ENCODE data around the gene DNAJC21.
"Not testable (repeated sequence)": the region's sequence is repeated elsewhere in the genome, so short reads cannot be mapped to it uniquely, and the experiment has no call there.

The DNAJC21 gene

DNA sequence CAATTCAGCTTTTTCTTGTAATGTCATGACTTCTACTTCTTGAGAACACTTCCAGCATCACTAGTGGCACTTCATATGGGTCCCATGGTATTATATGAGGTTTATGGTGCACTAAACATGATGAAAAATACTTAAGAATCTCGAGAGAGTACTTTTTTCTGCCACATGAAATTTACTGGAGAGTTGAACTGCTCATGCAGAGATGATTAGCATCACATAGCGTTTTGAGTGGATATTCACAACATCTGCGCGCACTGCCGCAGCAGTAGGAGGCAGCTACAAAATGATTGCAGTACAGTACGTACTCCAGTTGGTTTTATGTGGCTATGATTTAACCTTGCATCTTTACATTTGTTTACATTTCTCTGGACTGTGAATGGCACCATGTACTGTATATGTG lies 28.7 kb upstream of the DNAJC21 start:
- Histone ChIP-seq H3K4me3 (ENCODE audit: low read depth in 1 of 2, low read length in 2 of 2) (no peak overlapping the region), H3K27me3 (ENCODE audit: control insufficient read depth in 1 of 2, insufficient read depth in 2 of 2, low read length in 2 of 2) (no peaks in the 10 kb centered on the region), H3K36me3 (ENCODE audit: insufficient read depth, low read length) (no peaks in the 10 kb centered on the region), H3K4me1 (ENCODE audit: insufficient read depth, low read length) (no peaks in the 10 kb centered on the region), H3K9me3 (ENCODE audit: low read length) (no peaks in the 10 kb centered on the region), H3K9ac (ENCODE audit: low read length) (no peak overlapping the region), H3K27ac (ENCODE audit: low read depth, low read length) (no peak overlapping the region)

DNA sequence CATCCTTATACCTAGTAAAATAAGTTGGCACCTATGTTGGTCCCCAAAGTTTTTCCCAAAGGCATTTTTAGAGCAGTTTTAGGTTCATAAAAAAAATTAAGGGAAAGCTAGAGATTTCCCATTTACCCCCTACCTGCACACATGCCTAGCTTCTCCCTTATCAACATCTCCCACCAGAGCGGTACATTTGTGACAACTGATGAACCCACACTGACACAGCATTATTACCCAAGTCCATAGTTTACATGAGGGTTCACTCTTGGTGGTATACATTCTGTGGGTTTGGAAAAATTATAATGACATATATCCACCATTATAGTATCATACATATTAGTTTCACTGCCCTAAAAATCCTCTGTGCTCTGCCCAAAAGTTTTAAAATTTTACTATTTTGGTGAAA lies 26.1 kb upstream of the DNAJC21 start:
- no peaks in the 10 kb centered on the region for H3K4me1 ChIP-seq (ENCODE audit: insufficient read depth, low read length)
- H3K4me3 ChIP-seq (ENCODE audit: low read depth in 1 of 2, low read length in 2 of 2) = no peak overlapping the region
- no peak overlapping the region for H3K27ac ChIP-seq (ENCODE audit: low read depth, low read length)
- peaks cover 7% of the 10 kb centered on the region for H3K36me3 ChIP-seq (ENCODE audit: insufficient read depth, low read length)
- no peaks in the 10 kb centered on the region for H3K27me3 ChIP-seq (ENCODE audit: control insufficient read depth in 1 of 2, insufficient read depth in 2 of 2, low read length in 2 of 2)
- no peaks in the 10 kb centered on the region for H3K9me3 ChIP-seq (ENCODE audit: low read length)
- no peak overlapping the region for H3K9ac ChIP-seq (ENCODE audit: low read length)

DNA sequence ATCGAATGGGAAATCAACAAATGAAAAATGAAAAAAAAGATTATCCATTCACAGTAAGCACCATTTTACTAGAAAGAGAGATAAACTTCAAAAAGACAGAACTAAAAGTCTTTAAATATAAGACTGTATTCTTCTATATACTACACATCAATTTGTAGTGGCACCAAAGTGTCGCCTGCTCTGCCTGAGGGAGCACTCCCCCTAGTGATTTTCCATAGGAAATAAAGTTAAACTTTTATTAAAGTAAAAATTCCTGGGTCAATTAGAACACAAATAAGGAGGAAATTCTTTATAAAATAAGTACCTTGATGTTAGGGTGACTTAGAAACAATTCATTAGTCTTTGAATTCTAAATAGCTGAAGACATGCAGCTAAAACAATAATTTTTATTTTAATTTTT lies 23.8 kb upstream of the DNAJC21 start:
- Histone ChIP-seq H3K36me3 (ENCODE audit: insufficient read depth, low read length) (peaks cover 15% of the 10 kb centered on the region), H3K27me3 (ENCODE audit: control insufficient read depth in 1 of 2, insufficient read depth in 2 of 2, low read length in 2 of 2) (no peaks in the 10 kb centered on the region)

DNA sequence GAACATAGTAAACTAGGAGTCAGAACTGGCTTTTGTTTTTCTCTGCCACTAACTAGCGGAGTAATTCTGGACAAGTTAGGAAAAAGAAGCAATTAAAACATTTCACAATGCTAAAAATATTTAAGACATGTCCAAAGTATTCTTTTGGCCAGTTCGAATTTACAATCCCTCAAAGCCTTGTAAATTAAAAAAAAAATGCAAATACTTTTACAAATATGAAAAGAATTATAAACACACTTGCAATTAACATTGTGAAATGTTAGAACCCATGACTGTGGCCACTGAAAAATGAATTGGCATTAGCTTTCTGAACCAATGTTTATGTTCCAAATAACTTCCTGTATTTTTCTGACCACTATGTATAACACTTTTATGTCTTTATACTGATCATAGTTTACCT lies 16.3 kb upstream of the DNAJC21 start:
- no peaks in the 10 kb centered on the region for H3K9me3 ChIP-seq (ENCODE audit: low read length)
- peaks cover 27% of the 10 kb centered on the region for H3K36me3 ChIP-seq (ENCODE audit: insufficient read depth, low read length)
- no peak overlapping the region for H3K4me3 ChIP-seq (ENCODE audit: low read depth in 1 of 2, low read length in 2 of 2)
- H3K9ac ChIP-seq (ENCODE audit: low read length) = no peak overlapping the region
- H3K27me3 ChIP-seq (ENCODE audit: control insufficient read depth in 1 of 2, insufficient read depth in 2 of 2, low read length in 2 of 2) = no peaks in the 10 kb centered on the region
- no peak overlapping the region for H3K27ac ChIP-seq (ENCODE audit: low read depth, low read length)
- peaks cover 26% of the 10 kb centered on the region for H3K4me1 ChIP-seq (ENCODE audit: insufficient read depth, low read length)

More for the DNA sequence above, 23.8 kb upstream of the DNAJC21 start:
- Histone ChIP-seq H3K4me1 (ENCODE audit: insufficient read depth, low read length) (no peaks in the 10 kb centered on the region), H3K27ac (ENCODE audit: low read depth, low read length) (no peak overlapping the region), H3K9me3 (ENCODE audit: low read length) (no peaks in the 10 kb centered on the region), H3K4me3 (ENCODE audit: low read depth in 1 of 2, low read length in 2 of 2) (no peak overlapping the region), H3K9ac (ENCODE audit: low read length) (no peak overlapping the region)

DNA sequence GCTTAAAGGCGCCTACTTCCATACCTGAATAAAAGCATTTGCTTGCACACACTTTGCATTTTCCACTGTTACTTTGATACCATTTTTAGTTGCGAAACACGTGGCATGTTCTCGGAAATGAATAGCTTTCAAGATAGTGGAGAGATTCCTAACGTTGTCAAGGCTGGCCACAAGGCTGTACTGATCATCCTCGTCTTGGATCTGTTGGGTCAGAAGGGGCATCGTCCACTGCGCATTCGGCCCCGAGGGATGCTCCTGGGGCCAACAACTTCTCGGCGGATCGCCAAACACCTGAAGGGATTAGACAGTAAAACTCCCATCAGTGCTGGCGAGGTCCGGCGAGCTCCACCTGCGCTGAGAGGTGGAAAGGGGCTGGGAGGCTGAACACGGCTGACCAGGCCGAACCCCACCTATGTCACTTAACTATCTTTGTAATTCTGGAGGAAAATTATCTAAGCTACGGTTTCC lies 14.7 kb upstream of the DNAJC21 start:
- no peaks in the 10 kb centered on the region for H3K27me3 ChIP-seq (ENCODE audit: control insufficient read depth in 1 of 2, insufficient read depth in 2 of 2, low read length in 2 of 2)
- H3K36me3 ChIP-seq (ENCODE audit: insufficient read depth, low read length) = peaks cover 17% of the 10 kb centered on the region
- H3K4me3 ChIP-seq (ENCODE audit: low read depth in 1 of 2, low read length in 2 of 2) = peak overlapping the region; percentile 72 to 76
- no peaks in the 10 kb centered on the region for H3K9me3 ChIP-seq (ENCODE audit: low read length)
- peak overlapping the region; percentile 86 for H3K9ac ChIP-seq (ENCODE audit: low read length)
- peaks cover 26% of the 10 kb centered on the region for H3K4me1 ChIP-seq (ENCODE audit: insufficient read depth, low read length)
- H3K27ac ChIP-seq (ENCODE audit: low read depth, low read length) = peak overlapping the region; percentile 80

DNA sequence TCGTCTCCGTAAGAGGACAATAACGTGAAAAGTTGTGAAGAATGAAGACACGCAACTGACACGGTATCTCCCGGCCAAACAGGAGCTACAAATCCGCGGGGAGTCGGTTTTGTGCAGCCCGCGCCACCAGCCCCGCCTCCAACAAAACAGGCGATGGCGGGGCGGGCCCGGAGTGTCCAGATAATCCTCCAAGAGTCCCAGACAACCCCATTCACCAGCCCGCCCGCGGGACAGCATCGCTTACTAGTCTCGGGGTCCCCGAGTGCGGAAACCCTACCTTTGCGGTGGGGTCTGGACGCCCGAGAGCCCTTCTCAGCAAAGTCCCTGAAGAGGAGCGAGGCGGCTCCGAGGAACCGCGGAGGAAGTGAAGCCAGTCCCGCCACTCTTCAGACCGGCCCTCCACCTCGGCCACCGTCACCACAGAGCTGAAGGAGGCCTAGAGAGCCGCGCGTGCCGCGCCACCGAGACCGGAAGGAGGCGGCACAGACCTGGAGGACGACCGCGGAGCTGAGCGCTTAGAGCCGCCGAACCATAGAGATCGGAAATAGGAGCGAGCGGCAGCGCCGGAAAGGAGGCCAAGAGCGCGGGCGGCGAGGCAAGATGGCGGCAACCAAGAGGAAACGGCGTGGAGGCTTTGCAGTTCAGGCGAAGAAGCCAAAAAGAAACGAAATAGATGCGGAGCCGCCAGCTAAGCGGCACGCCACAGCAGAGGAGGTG lies 14.1 kb upstream of the DNAJC21 start, which contains the start of the genes BRIX1 and RAD1:
BRIX1 (plus strand) TSS at position 573 of the 717 bp plus-strand sequence; CDS start at position 601, 28 bp downstream.
RAD1 (minus strand) TSS at position 366 of the 717 bp plus-strand sequence. CDS start 612 bp downstream, outside the sequence.
- Histone ChIP-seq H3K4me1 (ENCODE audit: insufficient read depth, low read length) (peaks cover 26% of the 10 kb centered on the region), H3K4me3 (ENCODE audit: low read depth in 1 of 2, low read length in 2 of 2) (peak within 1 kb of the TSS; percentile 72 to 76), H3K9me3 (ENCODE audit: low read length) (no peaks in the 10 kb centered on the region), H3K36me3 (ENCODE audit: insufficient read depth, low read length) (peaks cover 18% of the 10 kb centered on the region), H3K27me3 (ENCODE audit: control insufficient read depth in 1 of 2, insufficient read depth in 2 of 2, low read length in 2 of 2) (no peaks in the 10 kb centered on the region), H3K9ac (ENCODE audit: low read length) (peak within 1 kb of the TSS; percentile 86), H3K27ac (ENCODE audit: low read depth, low read length) (peak within 1 kb of the TSS; percentile 80)

DNA sequence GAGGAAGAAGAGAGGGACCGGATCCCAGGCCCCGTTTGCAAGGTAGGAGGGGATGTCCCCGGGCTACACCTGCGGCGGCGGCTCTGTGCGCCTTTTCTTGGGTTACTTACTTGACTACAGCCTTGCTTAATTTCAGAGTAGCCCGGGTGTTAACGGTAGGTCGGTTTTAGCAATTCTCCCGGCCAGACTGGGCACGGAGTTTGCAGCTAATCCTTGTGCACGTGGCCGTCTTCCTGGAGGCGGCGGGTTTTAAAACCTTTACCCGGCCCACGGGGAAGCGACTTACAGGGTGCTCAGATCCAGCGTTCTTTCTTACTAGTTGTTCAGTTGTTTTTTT lies 13.5 kb upstream of the DNAJC21 start:
- H3K9ac ChIP-seq (ENCODE audit: low read length) = peak overlapping the region; percentile 58
- H3K4me1 ChIP-seq (ENCODE audit: insufficient read depth, low read length) = peaks cover 26% of the 10 kb centered on the region
- H3K27ac ChIP-seq (ENCODE audit: low read depth, low read length) = peak overlapping the region; percentile 80
- peak overlapping the region; percentile 72 to 76 for H3K4me3 ChIP-seq (ENCODE audit: low read depth in 1 of 2, low read length in 2 of 2)
- H3K27me3 ChIP-seq (ENCODE audit: control insufficient read depth in 1 of 2, insufficient read depth in 2 of 2, low read length in 2 of 2) = no peaks in the 10 kb centered on the region
- H3K9me3 ChIP-seq (ENCODE audit: low read length) = no peaks in the 10 kb centered on the region
- H3K36me3 ChIP-seq (ENCODE audit: insufficient read depth, low read length) = peaks cover 21% of the 10 kb centered on the region

DNA sequence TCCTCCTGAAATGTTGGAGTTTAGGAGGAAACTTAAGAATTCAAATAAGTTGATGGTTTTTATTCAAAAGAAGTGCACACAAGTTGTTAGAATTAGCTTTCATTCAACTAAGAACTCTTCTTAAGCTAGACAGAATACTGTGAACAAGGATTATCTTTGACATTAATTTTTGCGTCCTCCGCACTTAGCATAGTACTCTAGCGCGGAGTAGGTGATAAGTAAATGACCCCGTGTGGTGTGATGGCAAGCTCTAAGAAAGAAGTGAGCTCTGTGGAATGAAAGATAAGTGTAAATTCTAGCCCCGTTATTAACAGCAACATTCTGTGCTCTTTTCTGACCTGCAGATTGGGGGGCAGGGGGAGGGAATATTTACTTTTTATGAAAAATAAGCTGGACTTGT lies 12.8 kb upstream of the DNAJC21 start:
- Histone ChIP-seq H3K4me1 (ENCODE audit: insufficient read depth, low read length) (peaks cover 26% of the 10 kb centered on the region), H3K27me3 (ENCODE audit: control insufficient read depth in 1 of 2, insufficient read depth in 2 of 2, low read length in 2 of 2) (no peaks in the 10 kb centered on the region), H3K36me3 (ENCODE audit: insufficient read depth, low read length) (peaks cover 21% of the 10 kb centered on the region), H3K9me3 (ENCODE audit: low read length) (no peaks in the 10 kb centered on the region), H3K27ac (ENCODE audit: low read depth, low read length) (no peak overlapping the region), H3K9ac (ENCODE audit: low read length) (peak overlapping the region; percentile 58), H3K4me3 (ENCODE audit: low read depth in 1 of 2, low read length in 2 of 2) (peak overlapping the region; percentile 72 to 76)

DNA sequence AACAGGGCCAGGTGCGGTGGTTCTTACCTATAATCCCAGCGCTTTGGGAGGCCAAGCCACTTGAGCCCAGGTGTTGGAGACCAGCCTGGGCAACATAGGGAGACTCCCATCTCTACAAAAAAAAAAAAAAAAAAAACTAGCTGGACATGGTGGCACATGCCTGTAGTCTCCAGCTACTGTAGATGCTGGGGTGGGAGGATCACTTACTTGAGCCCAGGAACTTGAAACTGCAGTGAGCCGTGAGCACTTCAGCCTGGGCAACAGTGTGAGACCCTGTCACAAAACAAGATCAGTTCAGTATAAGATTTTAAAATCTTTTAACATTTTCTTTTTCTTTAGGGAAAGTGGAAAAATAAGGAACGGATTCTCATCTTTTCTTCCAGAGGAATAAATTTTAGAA lies 11.3 kb upstream of the DNAJC21 start:
- H3K36me3 ChIP-seq (ENCODE audit: insufficient read depth, low read length) = peaks cover 24% of the 10 kb centered on the region
- no peaks in the 10 kb centered on the region for H3K9me3 ChIP-seq (ENCODE audit: low read length)

DNA sequence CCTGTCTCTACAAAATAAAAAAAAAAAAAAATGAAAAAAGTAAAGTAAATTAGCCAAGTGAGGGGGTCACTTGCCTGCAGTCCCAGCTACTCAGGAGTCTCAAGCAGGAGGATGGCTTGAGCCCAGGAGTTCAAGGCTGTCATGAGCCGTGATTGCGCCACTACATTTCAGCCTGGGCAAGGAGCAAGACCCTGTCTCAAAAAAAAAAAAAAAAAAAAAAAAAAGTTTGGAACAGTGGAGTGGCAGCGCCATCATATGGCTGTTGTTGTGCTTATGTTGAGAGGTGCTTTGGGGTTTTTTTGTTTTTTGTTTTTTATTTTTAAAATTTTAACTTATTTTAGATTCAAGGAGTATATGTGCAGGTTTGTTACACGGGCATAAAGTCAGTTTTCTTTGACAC lies 10.3 kb upstream of the DNAJC21 start:
- Histone ChIP-seq H3K4me1 (ENCODE audit: insufficient read depth, low read length) (peaks cover 19% of the 10 kb centered on the region), H3K36me3 (ENCODE audit: insufficient read depth, low read length) (peaks cover 35% of the 10 kb centered on the region)

More for the DNA sequence above, 11.3 kb upstream of the DNAJC21 start:
- Histone ChIP-seq H3K27ac (ENCODE audit: low read depth, low read length) (no peak overlapping the region), H3K9ac (ENCODE audit: low read length) (no peak overlapping the region), H3K4me3 (ENCODE audit: low read depth in 1 of 2, low read length in 2 of 2) (no peak overlapping the region), H3K27me3 (ENCODE audit: control insufficient read depth in 1 of 2, insufficient read depth in 2 of 2, low read length in 2 of 2) (no peaks in the 10 kb centered on the region), H3K4me1 (ENCODE audit: insufficient read depth, low read length) (peaks cover 26% of the 10 kb centered on the region)

DNA sequence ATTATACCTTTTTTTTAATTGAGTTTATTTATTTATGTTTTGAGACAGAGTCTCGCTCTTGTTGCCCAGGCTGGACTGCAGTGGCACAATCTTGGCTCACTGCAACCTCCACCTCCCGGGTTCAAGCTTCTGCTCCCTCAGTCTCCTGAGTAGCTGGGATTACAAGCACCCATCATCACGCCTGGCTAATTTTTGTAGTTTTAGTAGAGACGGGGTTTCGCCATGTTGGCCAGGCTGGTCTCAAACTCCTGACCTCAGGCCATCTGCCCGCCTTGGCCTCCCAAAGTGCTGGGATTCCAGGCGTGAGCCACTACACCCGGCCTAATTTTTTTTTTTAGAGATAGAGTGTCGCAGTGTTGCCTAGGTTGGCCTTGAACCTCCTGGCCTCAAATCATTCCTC lies 6.1 kb upstream of the DNAJC21 start:
- not testable (repeated sequence) for H3K9ac ChIP-seq (ENCODE audit: low read length); H3K27me3 ChIP-seq (ENCODE audit: control insufficient read depth in 1 of 2, insufficient read depth in 2 of 2, low read length in 2 of 2); H3K4me1 ChIP-seq (ENCODE audit: insufficient read depth, low read length); H3K27ac ChIP-seq (ENCODE audit: low read depth, low read length); H3K9me3 ChIP-seq (ENCODE audit: low read length); H3K4me3 ChIP-seq (ENCODE audit: low read depth in 1 of 2, low read length in 2 of 2)
- H3K36me3 ChIP-seq (ENCODE audit: insufficient read depth, low read length) = peaks cover 47% of the 10 kb centered on the region

More for the DNA sequence above, 10.3 kb upstream of the DNAJC21 start:
- Histone ChIP-seq H3K4me3 (ENCODE audit: low read depth in 1 of 2, low read length in 2 of 2) (no peak overlapping the region), H3K9me3 (ENCODE audit: low read length) (no peaks in the 10 kb centered on the region), H3K27me3 (ENCODE audit: control insufficient read depth in 1 of 2, insufficient read depth in 2 of 2, low read length in 2 of 2) (no peaks in the 10 kb centered on the region), H3K27ac (ENCODE audit: low read depth, low read length) (no peak overlapping the region), H3K9ac (ENCODE audit: low read length) (no peak overlapping the region)

Data from muscle layer of colon (tissue), 2 donors.